ENCODE measurements around the gene HAP1.

Gene HAP1

GRCh38 chr17:41762841-41763240 is 28.4 kb upstream of the HAP1 start:
- no peak for FAIRE-seq

GRCh38 chr17:41762391-41762790 is 27.9 kb upstream of the HAP1 start:
- FAIRE-seq: no peak

GRCh38 chr17:41760878-41761277 is 26.4 kb upstream of the HAP1 start:
- FAIRE-seq: no peak

- no peak for FAIRE-seq
Measured at GRCh38 chr17:41758601-41759000, 24.2 kb upstream of the HAP1 start.

GRCh38 chr17:41754066-41754465 is 19.6 kb upstream of the HAP1 start:
- FAIRE-seq: no peak

- FAIRE-seq: no peak
Measured at GRCh38 chr17:41751288-41751687, 16.8 kb upstream of the HAP1 start.

GRCh38 chr17:41750862-41751261 is 16.4 kb upstream of the HAP1 start:
- FAIRE-seq: no peak

- FAIRE-seq: no peak
Measured at GRCh38 chr17:41748275-41748674, 13.8 kb upstream of the HAP1 start.

GRCh38 chr17:41741709-41742108 is 7.3 kb upstream of the HAP1 start:
- FAIRE-seq: no peak

- no peak for FAIRE-seq
Measured at GRCh38 chr17:41740506-41740905, 6.1 kb upstream of the HAP1 start.

GRCh38 chr17:41739661-41740352 is 5.4 kb upstream of the HAP1 start:
- FAIRE-seq: no peak

GRCh38 chr17:41738801-41739112 is 4.3 kb upstream of the HAP1 start:
- FAIRE-seq: no peak

GRCh38 chr17:41738077-41738800 is 3.8 kb upstream of the HAP1 start:
- no peak for FAIRE-seq

- FAIRE-seq: no peak
Measured at GRCh38 chr17:41737680-41738023, 3.2 kb upstream of the HAP1 start.

GRCh38 chr17:41736983-41737679 is 2.7 kb upstream of the HAP1 start:
- FAIRE-seq: no peak

- FAIRE-seq: no peak
Measured at GRCh38 chr17:41735744-41736143, 1.3 kb upstream of the HAP1 start.

GRCh38 chr17:41734949-41735313 is 488 bp upstream of the HAP1 start:
- FAIRE-seq: no peak

GRCh38 chr17:41733348-41734138 is 900 bp downstream of the HAP1 start:
- no peak for FAIRE-seq

GRCh38 chr17:41731836-41732235 is 2.6 kb downstream of the HAP1 start:
- FAIRE-seq: no peak

GRCh38 chr17:41730479-41730878 is 4.0 kb downstream of the HAP1 start:
- FAIRE-seq: no peak

- FAIRE-seq: no peak
Measured at GRCh38 chr17:41728056-41728455, 6.4 kb downstream of the HAP1 start.

GRCh38 chr17:41725134-41725533 is 9.3 kb downstream of the HAP1 start:
- no peak for FAIRE-seq

- no peak for FAIRE-seq
Measured at GRCh38 chr17:41724476-41725050, 9.9 kb downstream of the HAP1 start.
